Urinary bladder (tissue), 4 donors: ENCODE data around the gene NFAT5. TPM values are rescaled to one million over a fixed set of nuclear protein-coding genes. Genes with fewer than 3 reads are reported as not detected.

Experiments used
- DNase-seq: peaks from one replicate; pipeline ENCODE4 v3.0.0-alpha.2; 2015; ENCODE audit errors: extremely low spot score
- H3K27ac ChIP-seq: one replicate; pipeline ENCODE4 v1.5.1; 2013; ENCODE audit warnings: low read depth, mild to moderate bottlenecking, moderate library complexity
- H3K36me3 ChIP-seq: one replicate; pipeline ENCODE4 v1.6.1; 2013; ENCODE audit warnings: mild to moderate bottlenecking, moderate library complexity; ENCODE audit not compliant: insufficient read depth
- H3K4me1 ChIP-seq: one replicate; pipeline ENCODE4 v1.6.1; 2013; ENCODE audit warnings: mild to moderate bottlenecking, moderate library complexity; ENCODE audit not compliant: insufficient read depth
- H3K4me3 ChIP-seq: one replicate; pipeline ENCODE4 v1.5.1; 2013; ENCODE audit warnings: low read depth, low read length
- WGBS: extraction: QIAGEN DNeasy Blood & Tissue Kit; methylation state at CpG from one replicate; pipeline ENCODE4 v1.1.7; 2013; 5-methylcytosine and 5-hydroxymethylcytosine counted together
- polyA plus RNA-seq: library from polyadenylated mRNA; stranded (reverse); fragments of 200-250 nt; gene quantifications from one replicate; pipeline ENCODE4 v1.2.3, GENCODE V29; 2013
- total RNA-seq: library from RNA; depleted of rRNA; stranded (reverse); fragments of >200 nt; gene quantifications from one replicate; pipeline ENCODE4 v1.2.3, GENCODE V29; 2014
- donor health status: healthy with polysubstance abuse.
- donor health status: healthy.

The NFAT5 gene
- total and polyA plus RNA-seq, 2 donors: 7.1 to 100 TPM

- no peak overlapping the region for H3K27ac ChIP-seq
- WGBS: 88% methylated on average over 3 of the region's 3 CpGs
- no peak for DNase-seq
- no peaks in the 10 kb centered on the region for H3K4me1 ChIP-seq
- H3K36me3 ChIP-seq: peaks cover 1% of the 10 kb centered on the region
- no peak overlapping the region for H3K4me3 ChIP-seq
These were observed 88.6 kb downstream of the NFAT5 start for GRCh38 chr16:69654280-69654931.

GRCh38 chr16:69660166-69660565 lies 94.4 kb downstream of the NFAT5 start:
- DNase-seq: no peak
- no peaks in the 10 kb centered on the region for H3K4me1 ChIP-seq
- WGBS: 95% methylated on average over 4 of the region's 4 CpGs
- no peak overlapping the region for H3K4me3 ChIP-seq
- no peak overlapping the region for H3K27ac ChIP-seq
- peaks cover 3% of the 10 kb centered on the region for H3K36me3 ChIP-seq

GRCh38 chr16:69662901-69663300 lies 97.1 kb downstream of the NFAT5 start:
- Histone ChIP-seq H3K4me3 (no peak overlapping the region), H3K36me3 (peaks cover 2% of the 10 kb centered on the region), H3K27ac (no peak overlapping the region), H3K4me1 (no peaks in the 10 kb centered on the region)
- DNase-seq: no peak
- WGBS: 81% methylated on average over 1 of the region's 1 CpG

- H3K36me3 ChIP-seq: peaks cover 2% of the 10 kb centered on the region
- no peak for DNase-seq
- no peaks in the 10 kb centered on the region for H3K4me1 ChIP-seq
- no peak overlapping the region for H3K27ac ChIP-seq
- H3K4me3 ChIP-seq: no peak overlapping the region
These were observed 98.1 kb downstream of the NFAT5 start for GRCh38 chr16:69663846-69664245.

- 46% methylated on average over 1 of the region's 1 CpG for WGBS
- Histone ChIP-seq H3K4me3 (no peak overlapping the region), H3K27ac (no peak overlapping the region), H3K4me1 (no peaks in the 10 kb centered on the region), H3K36me3 (peaks cover 2% of the 10 kb centered on the region)
- DNase-seq: no peak
These were observed 103.8 kb downstream of the NFAT5 start for GRCh38 chr16:69669577-69669976.

- no peak overlapping the region for H3K4me3 ChIP-seq
- WGBS: 75% methylated on average over 2 of the region's 2 CpGs
- no peaks in the 10 kb centered on the region for H3K4me1 ChIP-seq
- H3K36me3 ChIP-seq: peaks cover 6% of the 10 kb centered on the region
- H3K27ac ChIP-seq: no peak overlapping the region
- DNase-seq: no peak
These were observed 106.7 kb downstream of the NFAT5 start for GRCh38 chr16:69672315-69672997.

GRCh38 chr16:69672998-69673713 lies 107.4 kb downstream of the NFAT5 start:
- WGBS: 69% methylated on average over 3 of the region's 3 CpGs
- peak overlapping the region; percentile 2 for H3K27ac ChIP-seq
- peaks cover 6% of the 10 kb centered on the region for H3K36me3 ChIP-seq
- no peak overlapping the region for H3K4me3 ChIP-seq
- no peak for DNase-seq
- H3K4me1 ChIP-seq: no peaks in the 10 kb centered on the region

- peaks cover 7% of the 10 kb centered on the region for H3K36me3 ChIP-seq
- no peak for DNase-seq
These were observed 114.6 kb downstream of the NFAT5 start for GRCh38 chr16:69680358-69680757.

GRCh38 chr16:69688589-69688988 lies 122.8 kb downstream of the NFAT5 start:
- Histone ChIP-seq H3K27ac (no peak overlapping the region), H3K4me1 (no peaks in the 10 kb centered on the region), H3K36me3 (peaks cover 3% of the 10 kb centered on the region), H3K4me3 (no peak overlapping the region)
- WGBS: 95% methylated on average over 2 of the region's 2 CpGs
- no peak for DNase-seq

More at GRCh38 chr16:69680358-69680757, 114.6 kb downstream of the NFAT5 start:
- H3K27ac ChIP-seq: no peak overlapping the region
- no peaks in the 10 kb centered on the region for H3K4me1 ChIP-seq
- no peak overlapping the region for H3K4me3 ChIP-seq

GRCh38 chr16:69691980-69692911 lies 126.5 kb downstream of the NFAT5 start:
- H3K36me3 ChIP-seq: peaks cover 7% of the 10 kb centered on the region
- DNase-seq: no peak
- no peak overlapping the region for H3K27ac ChIP-seq
- H3K4me3 ChIP-seq: no peak overlapping the region
- WGBS: 53% methylated on average over 4 of the region's 4 CpGs
- H3K4me1 ChIP-seq: no peaks in the 10 kb centered on the region

- Histone ChIP-seq H3K4me1 (no peaks in the 10 kb centered on the region), H3K36me3 (peaks cover 7% of the 10 kb centered on the region), H3K27ac (no peak overlapping the region), H3K4me3 (no peak overlapping the region)
- WGBS: 95% methylated on average over 2 of the region's 2 CpGs
- DNase-seq: no peak
These were observed 128.2 kb downstream of the NFAT5 start for GRCh38 chr16:69693916-69694315.

GRCh38 chr16:69698404-69698803 lies 132.6 kb downstream of the NFAT5 start:
- DNase-seq: no peak
- 86% methylated on average over 3 of the region's 3 CpGs for WGBS
- Histone ChIP-seq H3K27ac (no peak overlapping the region), H3K4me1 (no peaks in the 10 kb centered on the region), H3K4me3 (no peak overlapping the region), H3K36me3 (peaks cover 6% of the 10 kb centered on the region)

- no peaks in the 10 kb centered on the region for H3K4me1 ChIP-seq
- DNase-seq: no peak
- no peak overlapping the region for H3K27ac ChIP-seq
- H3K36me3 ChIP-seq: peaks cover 3% of the 10 kb centered on the region
- no peak overlapping the region for H3K4me3 ChIP-seq
- WGBS: 98% methylated on average over 1 of the region's 1 CpG
These were observed 134.1 kb downstream of the NFAT5 start for GRCh38 chr16:69699915-69700314.
